GM18868 (cell line): ENCODE measurements around the gene TAT.
"Not testable (repeated sequence)": the region's sequence is repeated elsewhere in the genome, so short reads cannot be mapped to it uniquely, and the experiment has no call there.

ENCODE experiments used
- ATAC-seq: cut with Tn5 transposase; IDR thresholded peaks from one replicate; pipeline ENCODE4 v1.9.1; 2021; ENCODE audit warnings: mild to moderate bottlenecking, moderate library complexity; ENCODE audit not compliant: unreplicated experiment

The TAT gene

DNA sequence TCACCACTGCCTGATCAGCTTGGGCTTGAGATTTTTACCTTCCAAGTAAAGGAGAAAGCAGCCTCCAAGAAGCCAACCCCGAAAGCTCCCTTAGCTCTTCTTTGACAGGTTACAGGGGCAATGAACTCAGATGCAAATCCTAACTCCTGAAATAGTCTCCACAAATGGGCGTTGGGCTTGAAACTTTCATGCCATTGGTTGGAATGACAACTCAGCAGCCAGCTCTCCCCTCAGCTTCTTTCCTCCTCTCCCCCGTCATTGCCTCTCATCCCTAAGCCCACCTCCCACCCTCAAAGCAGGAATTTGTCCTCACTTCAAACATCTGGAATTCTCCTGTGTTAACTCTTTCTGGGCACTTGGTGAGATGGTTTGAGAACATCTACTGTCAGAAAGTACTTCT lies at the start of gene TAT:
Gene TAT, minus strand, starts transcription at position 122 of the 400 bp plus-strand sequence. CDS start 677 bp downstream, outside the sequence.
- no peak for ATAC-seq

- ATAC-seq = no peak
These were observed 49.3 kb upstream of the TAT start, which contains the start of gene MARVELD3 for GRCh38 chr16:71626018-71626857. TSS of gene MARVELD3 (plus strand) at chr16:71626184. CDS start at chr16:71626230, 46 bp downstream.

- no peak for ATAC-seq
These were observed 48.4 kb upstream of the TAT start for GRCh38 chr16:71625113-71625850.

- ATAC-seq = no peak
These were observed 46.7 kb upstream of the TAT start for GRCh38 chr16:71623597-71623996.

DNA sequence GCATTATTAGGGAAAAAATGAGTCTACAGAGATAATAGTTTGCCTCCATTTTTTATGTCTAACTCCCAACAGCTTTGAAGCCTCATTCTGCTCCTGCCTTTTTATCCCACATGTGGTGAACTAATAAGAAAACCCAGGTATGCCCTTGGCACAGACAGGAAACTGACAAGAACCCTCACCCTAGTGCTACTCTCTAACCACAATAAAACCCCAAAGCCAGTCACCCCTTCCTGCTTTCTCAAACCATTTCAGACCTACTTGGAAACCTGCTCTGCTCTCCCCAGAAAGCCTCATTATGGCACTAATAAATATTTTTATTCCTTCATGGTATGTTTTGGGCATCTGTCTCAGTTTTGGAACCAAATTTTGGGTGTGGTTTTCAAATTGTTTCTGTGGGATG lies 45.2 kb upstream of the TAT start:
- no peak for ATAC-seq

DNA sequence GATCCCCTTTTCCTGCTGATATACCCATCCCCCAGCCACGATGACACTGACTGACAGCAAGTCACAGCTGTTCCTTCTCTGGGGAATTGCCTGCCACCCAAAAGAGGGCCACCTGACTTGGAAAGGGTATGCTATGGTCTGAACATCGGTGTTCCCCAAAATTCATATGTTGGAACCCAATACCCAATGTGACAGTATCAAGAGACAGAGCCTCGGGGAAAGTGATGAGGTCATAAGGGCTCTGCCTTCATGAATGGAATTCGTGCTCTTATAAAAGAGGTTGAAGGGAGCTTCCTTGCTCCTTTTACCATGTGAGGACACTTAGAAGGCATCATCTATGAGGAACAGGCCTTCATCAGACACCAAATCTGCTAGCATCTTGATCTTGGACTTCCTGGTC lies 41.5 kb upstream of the TAT start:
- ATAC-seq = no peak

DNA sequence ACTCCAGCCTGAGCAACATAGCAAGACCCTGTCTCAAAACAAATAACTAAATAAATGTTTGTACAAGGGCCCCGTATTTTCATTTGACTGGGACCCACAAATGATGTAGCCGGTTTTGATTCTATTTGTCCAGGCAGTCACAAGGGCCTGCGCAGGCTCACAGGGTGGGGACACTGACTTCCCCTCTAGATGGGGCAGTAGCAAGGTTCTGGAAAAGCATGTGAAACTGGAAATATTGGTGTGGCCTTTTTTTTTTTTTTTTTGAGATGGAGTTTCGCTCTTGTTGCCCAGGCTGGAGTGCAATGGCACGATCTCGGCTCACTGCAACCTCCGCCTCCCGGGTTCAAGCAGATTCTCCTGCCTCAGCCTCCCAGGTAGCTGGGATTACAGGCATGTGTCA lies 38.1 kb upstream of the TAT start:
- not testable (repeated sequence) for ATAC-seq

DNA sequence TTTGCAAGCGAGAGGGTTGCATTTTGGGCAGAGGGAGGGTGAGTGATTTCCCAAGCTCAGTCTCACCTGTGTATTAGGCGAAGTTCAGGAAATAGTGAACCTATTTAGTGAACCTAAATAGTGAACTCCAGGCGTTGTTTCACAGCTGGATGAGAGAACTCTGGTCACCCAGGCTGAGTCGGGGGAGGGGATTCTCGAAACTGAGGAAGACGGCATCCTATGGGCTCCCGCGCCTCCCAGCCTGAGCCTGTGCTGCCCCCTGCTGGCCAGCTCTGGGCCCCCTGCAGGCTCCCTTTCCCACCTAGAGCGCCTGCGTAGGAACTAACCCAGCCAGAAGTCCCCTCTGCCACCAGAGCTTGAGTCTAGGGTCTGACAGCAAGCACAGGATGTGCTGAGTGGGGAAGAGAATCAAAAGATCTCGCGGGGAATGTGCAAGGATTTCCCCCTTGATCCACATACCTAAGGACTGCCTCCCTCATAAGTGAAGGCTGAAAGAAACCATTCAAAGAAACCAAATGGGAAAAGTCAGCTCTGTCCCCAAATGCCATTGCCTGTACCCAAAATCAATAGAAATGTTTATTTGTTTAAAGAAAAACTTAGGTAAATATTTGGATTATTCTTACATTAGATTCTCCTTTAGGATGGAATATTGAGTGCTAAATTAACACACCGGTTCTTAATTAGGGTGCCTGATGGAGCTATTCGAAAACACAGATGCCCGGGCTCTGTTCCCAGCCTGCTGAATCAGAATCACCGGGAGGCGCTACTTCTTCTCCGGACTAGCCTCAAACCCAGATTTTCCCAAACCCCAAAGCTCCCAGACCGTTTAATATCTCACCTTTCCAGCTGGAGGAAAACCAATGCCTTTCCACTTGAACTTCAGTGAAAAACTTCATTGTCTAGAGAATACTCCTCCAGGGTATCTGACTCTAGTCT lies 34.3 kb upstream of the TAT start:
- ATAC-seq = peak; percentile 44

DNA sequence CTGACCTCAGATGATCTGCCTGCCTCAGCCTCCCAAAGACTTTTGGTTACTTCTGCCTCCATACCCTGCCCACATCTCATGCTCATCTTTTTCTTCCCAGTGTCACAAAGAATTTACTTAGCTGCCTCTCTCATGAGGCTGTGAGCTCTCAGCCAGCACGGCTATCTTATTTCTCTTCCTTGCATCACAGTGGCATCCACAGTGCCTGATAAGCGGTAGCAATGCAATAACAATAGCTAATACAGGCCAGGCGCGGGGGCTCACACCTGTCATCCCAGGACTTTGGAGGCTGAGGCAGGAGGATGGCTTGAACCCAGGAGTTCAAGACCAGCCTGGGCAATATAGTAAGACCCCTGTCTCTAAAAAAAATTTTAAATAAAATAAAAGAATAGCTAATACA lies 33.6 kb upstream of the TAT start:
- ATAC-seq = no peak

GRCh38 chr16:71609066-71609465 lies 32.2 kb upstream of the TAT start:
- ATAC-seq = no peak

DNA sequence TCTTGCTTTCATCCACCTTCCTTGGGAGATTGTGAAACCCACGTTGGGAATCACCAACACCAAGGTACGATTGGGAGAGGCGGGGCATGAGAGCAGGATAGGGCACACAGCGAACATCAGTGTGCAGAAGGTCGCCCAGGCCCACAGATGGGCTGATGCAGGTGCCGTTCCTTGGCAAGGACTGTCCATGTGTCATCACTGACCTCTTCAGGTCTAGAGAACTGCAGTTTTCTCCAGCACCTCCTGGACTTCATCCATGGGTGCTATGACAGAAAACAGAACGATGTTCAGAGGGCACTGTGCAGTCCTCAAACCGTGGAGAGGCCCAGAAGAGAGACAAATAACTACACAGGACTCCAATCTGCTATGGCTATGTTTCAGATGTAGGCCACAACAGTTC lies 23.9 kb upstream of the TAT start:
- ATAC-seq = no peak

GRCh38 chr16:71598426-71598825 lies 21.5 kb upstream of the TAT start:
- not testable (repeated sequence) for ATAC-seq

GRCh38 chr16:71595340-71595826 lies 18.5 kb upstream of the TAT start:
- not testable (repeated sequence) for ATAC-seq

DNA sequence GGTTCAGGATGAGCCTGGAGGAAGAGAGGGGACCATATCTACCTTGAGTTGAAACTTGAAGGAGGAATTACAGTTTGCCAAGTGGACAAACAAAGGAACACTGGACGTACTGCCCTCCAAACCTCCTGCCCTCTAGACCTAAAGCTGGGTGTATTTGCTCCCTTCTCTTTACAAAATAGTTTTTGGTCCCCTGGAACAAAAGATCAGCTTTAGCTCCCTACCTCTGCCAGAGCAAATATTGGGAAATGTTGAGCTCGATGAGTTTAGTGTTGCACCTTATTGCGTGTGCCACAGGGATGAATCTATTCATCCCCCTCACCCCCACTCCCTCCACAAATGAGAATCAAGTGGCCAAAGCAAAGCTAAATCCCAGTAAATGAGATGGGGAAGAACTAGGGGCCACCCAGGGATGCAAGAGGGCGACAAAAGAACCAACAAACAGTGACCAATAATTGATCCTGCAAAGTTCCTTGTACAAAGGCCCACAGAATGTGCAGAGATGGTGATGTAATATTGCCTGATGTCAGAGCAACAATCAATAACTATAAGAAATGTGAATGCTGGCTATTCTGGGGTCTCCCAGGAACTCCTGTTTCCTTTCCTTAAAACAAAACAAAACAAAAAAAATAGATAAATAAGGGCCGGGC lies 17.2 kb upstream of the TAT start:
- no peak for ATAC-seq

DNA sequence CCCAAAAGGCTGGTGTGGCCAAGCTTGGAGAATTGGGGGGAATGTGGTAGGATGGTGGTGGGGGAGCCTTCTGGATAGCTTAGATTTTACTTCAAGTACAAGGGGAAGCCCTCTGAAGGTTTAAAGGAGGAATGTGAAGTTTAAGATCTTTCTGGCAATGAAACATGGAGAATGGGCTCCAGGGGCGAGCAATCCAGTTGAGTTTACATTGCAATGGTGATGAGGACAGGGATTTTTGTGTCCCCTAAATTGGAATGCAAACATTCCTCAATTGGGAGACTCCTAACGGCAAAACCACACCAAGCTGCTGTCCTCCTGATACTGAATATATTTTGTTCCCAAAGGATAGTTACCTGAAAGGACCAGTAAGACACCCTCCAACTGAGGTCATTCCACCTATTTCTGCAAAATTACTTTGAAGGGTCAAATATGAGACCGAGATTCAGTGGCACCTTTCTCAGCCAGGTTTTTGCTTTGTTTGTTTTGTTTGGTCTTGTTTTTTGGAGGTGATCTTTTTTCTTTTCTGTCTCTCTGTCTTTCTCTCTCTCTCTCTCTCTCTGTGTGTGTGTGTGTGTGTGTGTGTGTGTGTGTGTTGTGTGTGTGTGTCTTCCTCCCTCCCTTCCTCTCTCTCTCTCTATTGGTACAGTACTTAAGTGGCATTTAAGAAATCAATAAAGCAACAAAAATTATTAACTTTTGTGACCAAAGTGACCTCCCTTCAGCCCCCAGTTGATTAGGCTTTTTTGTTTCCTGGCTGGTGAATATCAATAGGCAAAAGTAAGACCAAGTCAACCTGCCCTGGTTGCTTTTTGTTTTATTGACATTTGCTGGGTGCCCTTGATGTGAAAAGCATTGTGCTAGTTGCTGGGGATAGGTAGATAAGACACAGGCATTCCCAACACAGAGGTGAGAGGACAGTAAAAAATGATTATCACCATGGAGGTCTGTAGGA lies 16.4 kb upstream of the TAT start:
- ATAC-seq = no peak

GRCh38 chr16:71591917-71592316 lies 15.0 kb upstream of the TAT start:
- no peak for ATAC-seq

DNA sequence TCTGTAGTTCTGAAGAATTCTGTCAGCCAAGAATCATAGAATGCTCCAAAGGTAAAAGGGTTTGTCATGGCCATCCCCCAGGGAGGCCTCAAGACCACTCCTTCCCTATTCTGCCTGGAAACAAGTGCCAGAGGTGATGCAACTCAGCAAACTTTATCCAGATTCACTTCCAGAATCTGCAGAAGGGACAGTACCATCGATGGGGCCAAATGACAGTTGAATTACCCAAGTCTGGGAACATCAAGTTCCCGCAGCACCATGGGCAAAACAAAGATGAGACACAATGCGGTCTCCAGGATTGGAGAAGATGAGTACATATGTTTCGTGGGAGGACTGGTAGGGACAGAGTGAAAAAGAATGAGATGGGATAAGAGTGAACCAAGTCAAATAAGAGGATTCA lies 13.7 kb upstream of the TAT start:
- no peak for ATAC-seq

- not testable (repeated sequence) for ATAC-seq
These were observed 13.2 kb upstream of the TAT start for GRCh38 chr16:71590071-71590470.

DNA sequence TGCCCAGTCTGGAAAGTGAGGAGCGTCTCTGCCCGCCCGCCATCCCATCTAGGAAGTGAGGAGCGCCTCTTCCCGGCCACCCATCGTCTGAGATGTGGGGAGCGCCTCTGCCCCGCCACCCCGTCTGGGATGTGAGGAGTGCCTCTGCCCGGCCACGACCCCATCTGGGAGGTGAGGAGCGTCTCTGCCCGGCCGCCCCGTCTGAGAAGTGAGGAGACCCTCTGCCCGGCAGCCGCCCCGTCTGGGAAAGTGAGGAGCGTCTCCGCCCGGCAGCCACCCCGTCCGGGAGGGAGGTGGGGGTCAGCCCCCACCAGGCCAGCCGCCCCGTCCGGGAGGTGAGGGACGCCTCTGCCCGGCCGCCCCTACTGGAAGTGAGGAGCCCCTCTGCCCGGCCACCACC lies 12.4 kb upstream of the TAT start:
- ATAC-seq = not testable (repeated sequence)
